GM19043 (cell line): ENCODE data around the gene CMAS.
"Not testable (repeated sequence)": the region's sequence is repeated elsewhere in the genome, so short reads cannot be mapped to it uniquely, and the experiment has no call there.

ENCODE experiments used
- ATAC-seq: cut with Tn5 transposase; IDR thresholded peaks from one replicate; pipeline ENCODE4 v1.9.1; 2021; ENCODE audit warnings: low read depth; ENCODE audit not compliant: unreplicated experiment

The CMAS gene

GRCh38 chr12:22046090-22046967 is at the start of gene CMAS:
CMAS (plus strand) TSS chr12:22046218; CDS start chr12:22046304, 86 bp downstream.
- ATAC-seq: peak; percentile 86

GRCh38 chr12:21998295-21998694 is 47.7 kb upstream of the CMAS start:
- no peak for ATAC-seq

- no peak for ATAC-seq
Measured at GRCh38 chr12:21998782-21999181, 47.2 kb upstream of the CMAS start.

- ATAC-seq: no peak
Measured at GRCh38 chr12:22002430-22002829, 43.6 kb upstream of the CMAS start.

- not testable (repeated sequence) for ATAC-seq
Measured at GRCh38 chr12:22007794-22008193, 38.2 kb upstream of the CMAS start.

- no peak for ATAC-seq
Measured at GRCh38 chr12:22008196-22008595, 37.8 kb upstream of the CMAS start.

- no peak for ATAC-seq
Measured at GRCh38 chr12:22014041-22014782, 31.8 kb upstream of the CMAS start.

- ATAC-seq: no peak
Measured at GRCh38 chr12:22014783-22015144, 31.3 kb upstream of the CMAS start.

- no peak for ATAC-seq
Measured at GRCh38 chr12:22016982-22017381, 29.0 kb upstream of the CMAS start.

GRCh38 chr12:22018860-22019259 is 27.2 kb upstream of the CMAS start:
- no peak for ATAC-seq

- not testable (repeated sequence) for ATAC-seq
Measured at GRCh38 chr12:22023489-22023888, 22.5 kb upstream of the CMAS start.

GRCh38 chr12:22029491-22029890 is 16.5 kb upstream of the CMAS start:
- ATAC-seq: no peak

GRCh38 chr12:22029991-22030390 is 16.0 kb upstream of the CMAS start:
- no peak for ATAC-seq

GRCh38 chr12:22032732-22033131 is 13.3 kb upstream of the CMAS start:
- ATAC-seq: no peak

GRCh38 chr12:22034709-22035506 is 11.1 kb upstream of the CMAS start:
- ATAC-seq: no peak

GRCh38 chr12:22037947-22038346 is 8.1 kb upstream of the CMAS start:
- ATAC-seq: no peak

- ATAC-seq: no peak
Measured at GRCh38 chr12:22038734-22039133, 7.3 kb upstream of the CMAS start.

- no peak for ATAC-seq
Measured at GRCh38 chr12:22039361-22039760, 6.7 kb upstream of the CMAS start.

GRCh38 chr12:22042976-22043669 is 2.9 kb upstream of the CMAS start:
- ATAC-seq: no peak

- ATAC-seq: no peak
Measured at GRCh38 chr12:22043943-22044342, 2.1 kb upstream of the CMAS start.
